Embryonic facial prominence (tissue), 1 donor: ENCODE results near the gene RPS27A.
"Not testable (repeated sequence)": the region's sequence is repeated elsewhere in the genome, so short reads cannot be mapped to it uniquely, and the experiment has no call there.

Experiments used
- DNase-seq: peaks from one replicate; pipeline ENCODE4 v3.0.0-alpha.2; 2016; ENCODE audit errors: extremely low spot score

Gene RPS27A

DNA sequence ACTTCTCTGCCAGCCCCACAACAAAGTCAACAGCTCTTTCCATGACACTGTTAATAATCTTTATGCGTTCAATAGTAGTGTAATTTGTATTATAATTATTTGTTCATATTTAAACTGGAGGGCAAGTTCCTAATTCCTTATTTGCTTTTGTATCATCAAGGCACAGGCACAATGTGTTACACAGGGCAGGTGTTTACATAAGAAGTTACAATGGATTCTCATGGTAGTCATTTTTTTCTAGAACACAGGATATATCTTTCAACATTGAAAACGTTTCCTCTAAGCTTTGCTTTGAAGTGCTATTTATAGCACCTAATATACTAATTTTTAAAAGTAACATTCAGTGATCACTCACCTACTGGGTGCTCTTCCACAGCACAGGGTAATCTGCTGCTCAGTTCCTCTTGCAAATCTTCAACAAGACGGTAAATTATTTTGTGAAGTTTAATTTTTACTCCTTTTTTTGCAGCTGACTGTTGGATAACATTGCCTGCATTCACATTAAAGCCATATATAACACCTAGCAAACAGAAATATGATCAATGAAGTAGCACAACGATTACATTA lies 7.3 kb downstream of the RPS27A start:
- DNase-seq = no peak

DNA sequence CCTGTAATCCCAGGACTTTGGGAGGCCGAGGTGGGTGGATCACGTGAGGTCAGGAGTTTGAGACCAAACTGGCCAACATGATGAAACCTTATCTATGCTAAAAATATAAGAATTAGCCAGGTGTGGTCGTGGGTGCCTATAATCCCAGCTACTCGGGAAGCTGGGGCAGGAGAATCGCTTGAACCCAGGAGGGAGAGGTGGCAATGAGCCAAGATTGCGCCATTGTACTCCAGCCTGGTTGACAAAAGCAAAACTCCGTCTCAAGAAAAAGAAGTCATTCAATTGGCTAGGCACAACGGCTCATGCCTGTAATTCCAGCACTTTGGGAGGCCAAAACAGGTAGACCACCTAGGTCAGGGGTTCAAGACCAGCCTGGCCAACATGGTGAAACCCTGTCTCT lies 9.1 kb downstream of the RPS27A start:
- not testable (repeated sequence) for DNase-seq

- no peak for DNase-seq
These were observed 10.1 kb downstream of the RPS27A start for GRCh38 chr2:55242617-55243016.

- no peak for DNase-seq
These were observed 12.9 kb downstream of the RPS27A start for GRCh38 chr2:55245411-55245810.

DNA sequence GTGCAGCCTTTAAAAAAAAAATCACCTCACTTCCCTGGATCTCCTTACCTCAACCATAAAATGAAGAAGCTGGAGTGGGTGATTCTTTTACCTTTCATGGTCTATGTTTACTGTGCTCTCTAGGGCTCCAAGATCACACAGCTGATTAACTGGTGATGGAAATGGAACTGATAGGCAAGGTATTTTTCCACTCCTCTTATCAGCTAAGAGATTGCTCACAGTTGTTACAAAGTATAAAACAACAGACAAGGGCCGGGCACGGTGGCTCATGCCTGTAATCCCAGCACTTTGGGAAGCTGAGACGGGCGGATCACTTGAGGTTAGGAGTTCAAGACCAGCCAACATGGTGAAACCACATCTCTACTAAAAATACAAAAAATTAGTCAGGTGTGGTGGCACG lies 14.5 kb downstream of the RPS27A start:
- DNase-seq = no peak

- DNase-seq = no peak
These were observed 20.3 kb downstream of the RPS27A start for GRCh38 chr2:55252832-55253231.

DNA sequence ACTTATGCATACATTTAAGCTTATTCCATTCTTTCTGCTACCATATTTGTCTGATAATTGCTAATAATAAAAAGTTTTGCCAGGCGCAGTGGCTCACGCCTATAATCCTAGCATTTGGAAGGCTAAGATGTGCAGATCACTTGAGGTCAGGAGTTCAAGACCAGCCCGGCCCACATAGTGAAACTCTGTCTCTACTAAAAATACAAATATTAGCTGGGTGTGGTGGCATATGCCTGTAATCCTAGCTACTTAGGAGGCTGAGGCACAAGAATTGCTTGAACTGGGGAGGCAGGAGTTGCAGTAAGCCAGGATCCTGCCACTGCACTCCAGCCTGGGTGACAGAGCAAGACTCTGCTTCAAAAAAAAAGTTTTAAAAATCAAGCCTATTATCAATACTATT lies 27.1 kb downstream of the RPS27A start:
- not testable (repeated sequence) for DNase-seq

DNA sequence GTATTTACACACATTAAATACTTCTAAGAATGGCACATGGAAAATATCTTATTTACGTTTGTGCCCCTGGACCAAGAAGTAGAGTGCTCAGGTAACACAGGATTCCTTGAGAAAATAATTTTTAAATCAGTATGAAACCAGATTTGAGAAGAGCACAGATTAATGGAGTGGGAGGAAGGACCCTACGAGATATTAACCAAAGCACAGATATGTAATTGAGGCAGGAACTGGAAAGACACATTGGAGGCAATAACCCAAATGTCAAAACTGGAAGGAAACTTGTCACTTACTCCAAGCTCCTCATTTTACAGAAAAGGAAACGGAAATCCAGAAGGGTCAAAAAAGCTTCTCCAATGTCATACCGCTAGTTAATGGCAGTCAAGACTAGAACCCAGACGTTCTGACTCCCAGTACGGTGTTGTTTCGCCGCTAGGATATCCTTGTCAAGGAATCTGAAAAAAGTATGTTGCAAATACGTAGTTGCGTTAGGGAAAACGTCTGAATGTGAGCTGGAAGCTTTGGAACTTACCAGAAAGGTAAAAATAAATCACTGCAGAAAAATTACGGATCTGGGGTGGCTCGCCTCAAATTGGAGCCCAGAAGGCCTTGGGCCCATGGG lies 35.9 kb downstream of the RPS27A start:
- DNase-seq = no peak

DNA sequence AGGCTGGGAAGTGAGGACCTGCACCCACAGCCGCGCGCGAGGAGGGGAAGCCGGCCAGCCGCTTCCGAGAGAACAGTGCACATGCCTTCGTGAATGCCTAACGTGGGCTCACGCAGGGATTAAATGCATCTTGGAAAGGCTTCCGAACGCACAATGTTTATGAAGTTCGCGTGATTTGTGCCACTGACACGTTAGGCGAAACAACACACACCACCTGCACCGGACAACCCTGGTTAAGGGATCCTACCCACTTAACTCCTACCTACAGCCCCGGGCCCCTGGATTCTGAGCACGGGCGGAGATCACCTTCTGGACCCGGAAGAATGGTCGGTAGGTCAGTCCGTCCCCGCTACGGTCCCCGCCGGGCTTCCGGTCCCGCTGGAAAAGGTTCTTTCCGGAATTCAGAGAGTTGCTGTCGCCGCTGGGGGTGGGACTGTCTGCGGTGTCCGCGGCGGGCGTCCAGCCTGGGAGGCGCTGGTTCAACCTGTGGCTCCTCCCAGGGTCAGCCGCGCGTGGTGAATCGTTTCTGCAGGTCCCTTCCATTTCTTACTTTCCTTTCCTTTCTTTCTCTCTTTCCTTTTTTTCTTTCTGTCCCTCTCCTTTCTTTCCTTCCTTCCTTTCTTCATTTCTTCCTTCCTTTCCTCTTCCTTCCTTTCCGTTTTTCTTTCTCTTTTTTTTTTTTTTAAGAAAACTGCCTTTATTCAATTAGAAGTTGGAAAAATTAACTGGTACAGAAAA lies 36.6 kb downstream of the RPS27A start, which contains the start of gene MTIF2:
Gene MTIF2 (minus strand): TSS at position 325 of the 738 bp plus-strand sequence. CDS start 5,373 bp downstream, outside the sequence.
- DNase-seq = peak; percentile 80

GRCh38 chr2:55269645-55269990 lies 37.1 kb downstream of the RPS27A start:
- DNase-seq = no peak

DNA sequence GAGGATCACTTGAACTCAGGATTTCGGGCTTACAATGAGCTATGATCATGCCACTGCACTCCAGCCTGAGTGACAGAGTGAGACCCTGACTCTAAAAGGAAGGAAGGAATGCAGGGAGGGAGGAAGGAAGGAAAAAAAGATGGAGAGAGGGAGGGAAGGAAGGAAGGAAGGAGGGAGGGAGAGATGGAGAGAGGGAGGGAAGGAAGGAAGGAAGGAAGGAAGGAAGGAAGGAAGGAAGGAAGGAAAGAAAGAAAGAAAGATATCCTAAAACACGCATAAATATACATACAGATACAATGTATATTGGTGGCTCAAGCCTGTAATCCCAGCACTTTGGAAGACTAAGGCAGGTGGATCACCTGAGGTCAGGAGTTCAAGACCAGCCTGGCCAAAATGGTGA lies 41.9 kb downstream of the RPS27A start:
- not testable (repeated sequence) for DNase-seq

DNA sequence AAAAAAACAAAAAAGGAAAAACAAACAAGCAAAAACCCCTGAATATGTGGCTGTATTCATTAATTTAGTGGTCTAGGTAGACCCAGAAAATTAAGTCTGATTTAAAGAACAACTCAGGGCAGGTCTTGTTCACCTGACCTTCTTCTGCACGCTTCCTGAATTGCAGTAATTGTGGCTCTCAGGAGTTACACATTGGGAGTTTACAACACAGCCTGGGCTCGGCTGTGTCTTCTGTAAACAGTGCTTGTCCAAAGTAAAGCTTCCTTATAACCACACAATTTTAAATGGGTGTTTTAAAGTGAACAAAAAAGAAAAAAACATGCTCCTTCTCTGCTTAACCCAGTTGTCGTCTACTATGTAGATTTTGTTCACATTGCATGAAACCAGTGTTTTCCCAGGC lies 44.8 kb downstream of the RPS27A start:
- no peak for DNase-seq

DNA sequence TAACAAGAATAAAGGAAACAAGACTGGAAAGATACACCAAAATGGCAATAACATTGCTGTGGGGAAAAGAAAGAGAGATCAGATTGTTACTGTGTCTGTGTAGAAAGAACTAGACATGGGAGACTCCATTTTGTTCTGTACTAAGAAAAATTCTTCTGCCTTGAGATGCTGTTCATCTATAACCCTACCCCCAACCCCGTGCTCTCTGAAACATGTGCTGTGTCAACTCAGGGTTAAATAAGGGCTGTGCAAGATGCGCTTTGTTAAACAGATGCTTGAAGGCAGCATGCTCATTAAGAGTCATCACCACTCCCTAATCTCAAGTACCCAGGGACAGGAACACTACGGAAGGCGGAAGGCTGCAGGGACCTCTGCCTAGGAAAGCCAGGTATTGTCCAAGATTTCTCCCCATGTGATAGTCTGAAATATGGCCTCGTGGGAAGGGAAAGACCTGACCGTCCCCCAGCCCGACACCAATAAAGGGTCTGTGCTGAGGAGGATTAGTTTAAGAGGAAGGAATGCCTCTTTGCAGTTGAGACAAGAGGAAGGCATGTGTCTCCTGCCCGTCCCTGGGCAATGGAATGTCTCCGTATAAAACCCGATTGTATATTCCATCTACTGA lies 46.8 kb downstream of the RPS27A start:
- DNase-seq = not testable (repeated sequence)

DNA sequence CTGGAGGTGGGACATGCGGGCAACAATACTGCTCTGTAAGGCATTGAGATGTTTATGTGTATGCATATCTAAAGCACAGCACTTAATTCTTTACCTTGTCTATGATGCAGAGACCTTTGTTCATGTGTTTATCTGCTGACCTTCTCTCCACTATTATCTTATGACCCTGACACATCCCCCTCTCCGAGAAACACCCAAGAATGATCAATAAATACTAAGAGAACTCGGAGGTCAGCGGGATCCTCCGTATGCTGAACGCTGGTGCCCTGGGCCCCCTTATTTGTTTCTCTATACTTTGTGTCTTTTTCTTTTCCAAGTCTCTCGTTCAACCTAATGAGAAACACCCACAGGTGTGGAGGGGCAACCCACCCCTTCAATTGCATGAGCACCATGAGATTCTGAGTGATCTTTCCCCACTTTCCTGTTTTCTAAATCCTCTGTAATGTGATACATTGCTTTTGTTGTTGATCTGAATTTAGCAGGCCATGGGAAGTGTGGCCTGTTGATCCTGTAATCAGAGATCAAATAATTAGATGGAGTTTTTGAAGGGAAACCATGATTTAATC lies 47.5 kb downstream of the RPS27A start:
- DNase-seq = not testable (repeated sequence)

DNA sequence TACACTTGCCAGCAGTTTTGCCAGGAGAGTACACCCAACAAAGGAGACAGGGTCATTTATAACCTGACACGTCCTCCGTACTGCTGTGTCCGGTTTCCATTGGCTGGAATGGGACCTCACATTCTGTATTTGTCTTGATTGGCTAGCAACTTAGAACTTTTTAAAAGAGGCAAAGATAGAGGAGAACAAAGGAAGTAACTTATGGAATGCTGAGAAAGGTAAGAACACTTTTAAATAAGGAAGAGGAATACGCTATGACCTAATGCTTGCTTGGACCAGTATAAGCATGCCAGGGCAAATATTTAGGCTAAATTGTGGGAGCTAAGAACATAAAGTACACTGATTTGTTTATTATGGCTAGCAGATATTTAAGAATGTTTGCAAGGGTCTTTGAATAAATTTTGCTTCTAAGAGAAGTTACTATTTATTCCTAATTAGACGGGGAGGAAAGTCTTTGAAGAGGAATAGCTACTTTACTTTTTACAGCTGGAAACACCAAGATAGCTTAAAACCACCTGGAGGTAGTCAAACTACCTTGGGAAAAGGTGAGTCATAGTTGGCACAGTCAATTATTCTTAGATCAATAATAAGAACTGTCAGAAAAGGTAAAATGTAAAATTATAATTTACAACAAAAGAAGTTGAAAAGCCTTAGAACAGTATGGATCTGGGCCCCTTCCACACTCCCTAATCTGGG lies 48.5 kb downstream of the RPS27A start:
- DNase-seq = not testable (repeated sequence)

DNA sequence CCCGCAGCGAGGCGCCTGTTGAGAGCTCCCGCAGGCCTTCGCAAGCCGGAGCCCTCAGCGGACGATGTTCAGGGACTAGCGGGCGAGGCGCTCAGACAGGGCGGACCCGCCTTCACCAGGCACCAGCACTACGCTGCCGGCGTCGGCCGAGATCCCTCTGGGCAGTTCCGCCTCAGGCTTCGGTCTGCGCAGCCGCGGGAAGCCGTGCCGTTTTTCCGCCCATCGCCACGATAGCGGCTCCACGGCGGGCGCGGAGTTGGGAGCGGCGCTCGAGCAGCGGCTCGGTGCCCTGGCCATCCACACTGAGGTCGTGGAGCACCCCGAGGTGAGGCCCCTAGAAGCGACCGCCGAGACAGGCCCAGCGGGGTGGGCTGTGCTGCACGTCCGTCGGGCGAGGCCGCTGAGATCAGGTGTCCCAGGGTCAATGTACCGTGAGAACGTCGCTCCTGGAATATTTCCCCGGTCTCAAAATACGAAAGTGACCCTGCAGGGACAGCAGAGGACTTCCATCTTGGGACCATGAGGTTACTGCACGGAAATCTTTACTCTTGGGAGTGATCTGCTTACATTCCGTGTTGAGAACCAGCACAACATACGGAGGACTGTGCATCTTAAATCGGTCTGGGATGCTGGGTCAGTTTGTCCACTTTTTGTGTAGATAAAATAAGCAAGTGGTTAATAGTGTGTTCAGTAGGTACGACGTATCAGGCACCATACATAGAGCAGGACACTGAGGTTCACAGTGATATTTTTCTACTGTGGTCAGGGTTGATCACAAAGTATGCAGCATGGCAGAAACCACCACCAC lies 49.8 kb downstream of the RPS27A start:
- peak; percentile 70 for DNase-seq

DNA sequence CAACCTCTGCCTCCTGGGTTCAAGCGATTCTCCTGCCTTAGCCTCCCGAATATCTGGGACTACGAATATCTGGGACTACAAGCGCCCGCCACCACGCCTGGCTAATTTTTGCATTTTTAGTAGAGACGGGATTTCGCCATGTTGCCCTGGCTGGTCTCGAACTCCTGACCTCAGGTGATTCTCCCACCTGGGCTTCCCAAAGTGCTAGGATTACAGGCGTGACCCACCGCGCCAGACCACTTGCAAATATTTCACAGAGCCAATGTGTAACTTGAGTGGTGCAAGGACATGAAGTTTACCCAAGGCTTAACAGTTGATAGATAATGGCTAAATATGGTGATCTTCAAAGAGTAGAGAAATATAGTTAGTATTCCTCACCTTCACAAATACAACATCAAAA lies 50.6 kb downstream of the RPS27A start:
- no peak for DNase-seq
